ENCODE data around the gene SPOCK3.

DNA sequence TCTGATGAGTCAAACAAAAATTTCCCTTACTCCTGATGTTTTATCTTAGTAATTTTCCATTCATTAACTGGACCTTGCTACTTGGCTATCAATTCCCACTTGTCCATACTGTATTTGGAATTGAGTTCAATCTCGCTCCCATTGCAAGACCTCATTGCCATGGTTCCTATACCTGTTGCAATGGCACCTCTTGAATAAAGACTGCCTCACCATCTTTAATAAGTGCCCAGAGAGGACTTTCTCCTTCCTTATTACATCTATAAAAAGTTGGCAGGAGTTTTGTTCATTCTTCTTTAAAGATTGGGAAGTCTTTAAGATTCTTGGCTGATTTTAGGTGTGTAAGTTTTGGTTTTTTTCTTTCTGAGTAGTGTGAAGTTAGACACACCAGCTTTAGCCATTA is 397.4 kb downstream of the SPOCK3 start:
- TF ChIP-seq, protein P1, sequence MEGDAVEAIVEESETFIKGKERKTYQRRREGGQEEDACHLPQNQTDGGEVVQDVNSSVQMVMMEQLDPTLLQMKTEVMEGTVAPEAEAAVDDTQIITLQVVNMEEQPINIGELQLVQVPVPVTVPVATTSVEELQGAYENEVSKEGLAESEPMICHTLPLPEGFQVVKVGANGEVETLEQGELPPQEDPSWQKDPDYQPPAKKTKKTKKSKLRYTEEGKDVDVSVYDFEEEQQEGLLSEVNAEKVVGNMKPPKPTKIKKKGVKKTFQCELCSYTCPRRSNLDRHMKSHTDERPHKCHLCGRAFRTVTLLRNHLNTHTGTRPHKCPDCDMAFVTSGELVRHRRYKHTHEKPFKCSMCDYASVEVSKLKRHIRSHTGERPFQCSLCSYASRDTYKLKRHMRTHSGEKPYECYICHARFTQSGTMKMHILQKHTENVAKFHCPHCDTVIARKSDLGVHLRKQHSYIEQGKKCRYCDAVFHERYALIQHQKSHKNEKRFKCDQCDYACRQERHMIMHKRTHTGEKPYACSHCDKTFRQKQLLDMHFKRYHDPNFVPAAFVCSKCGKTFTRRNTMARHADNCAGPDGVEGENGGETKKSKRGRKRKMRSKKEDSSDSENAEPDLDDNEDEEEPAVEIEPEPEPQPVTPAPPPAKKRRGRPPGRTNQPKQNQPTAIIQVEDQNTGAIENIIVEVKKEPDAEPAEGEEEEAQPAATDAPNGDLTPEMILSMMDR (IDR thresholded peaks at IDR 0.05; ENCODE audit: low read depth, low read length, missing input control), result no peak
- TF ChIP-seq, protein P2, sequence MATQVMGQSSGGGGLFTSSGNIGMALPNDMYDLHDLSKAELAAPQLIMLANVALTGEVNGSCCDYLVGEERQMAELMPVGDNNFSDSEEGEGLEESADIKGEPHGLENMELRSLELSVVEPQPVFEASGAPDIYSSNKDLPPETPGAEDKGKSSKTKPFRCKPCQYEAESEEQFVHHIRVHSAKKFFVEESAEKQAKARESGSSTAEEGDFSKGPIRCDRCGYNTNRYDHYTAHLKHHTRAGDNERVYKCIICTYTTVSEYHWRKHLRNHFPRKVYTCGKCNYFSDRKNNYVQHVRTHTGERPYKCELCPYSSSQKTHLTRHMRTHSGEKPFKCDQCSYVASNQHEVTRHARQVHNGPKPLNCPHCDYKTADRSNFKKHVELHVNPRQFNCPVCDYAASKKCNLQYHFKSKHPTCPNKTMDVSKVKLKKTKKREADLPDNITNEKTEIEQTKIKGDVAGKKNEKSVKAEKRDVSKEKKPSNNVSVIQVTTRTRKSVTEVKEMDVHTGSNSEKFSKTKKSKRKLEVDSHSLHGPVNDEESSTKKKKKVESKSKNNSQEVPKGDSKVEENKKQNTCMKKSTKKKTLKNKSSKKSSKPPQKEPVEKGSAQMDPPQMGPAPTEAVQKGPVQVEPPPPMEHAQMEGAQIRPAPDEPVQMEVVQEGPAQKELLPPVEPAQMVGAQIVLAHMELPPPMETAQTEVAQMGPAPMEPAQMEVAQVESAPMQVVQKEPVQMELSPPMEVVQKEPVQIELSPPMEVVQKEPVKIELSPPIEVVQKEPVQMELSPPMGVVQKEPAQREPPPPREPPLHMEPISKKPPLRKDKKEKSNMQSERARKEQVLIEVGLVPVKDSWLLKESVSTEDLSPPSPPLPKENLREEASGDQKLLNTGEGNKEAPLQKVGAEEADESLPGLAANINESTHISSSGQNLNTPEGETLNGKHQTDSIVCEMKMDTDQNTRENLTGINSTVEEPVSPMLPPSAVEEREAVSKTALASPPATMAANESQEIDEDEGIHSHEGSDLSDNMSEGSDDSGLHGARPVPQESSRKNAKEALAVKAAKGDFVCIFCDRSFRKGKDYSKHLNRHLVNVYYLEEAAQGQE (IDR thresholded peaks at IDR 0.05), result no peak
- TF ChIP-seq JUND (IDR thresholded peaks at IDR 0.05), result no peak
- TF ChIP-seq NR2F2 (IDR thresholded peaks at IDR 0.05), result no peak
- TF ChIP-seq, protein P3, sequence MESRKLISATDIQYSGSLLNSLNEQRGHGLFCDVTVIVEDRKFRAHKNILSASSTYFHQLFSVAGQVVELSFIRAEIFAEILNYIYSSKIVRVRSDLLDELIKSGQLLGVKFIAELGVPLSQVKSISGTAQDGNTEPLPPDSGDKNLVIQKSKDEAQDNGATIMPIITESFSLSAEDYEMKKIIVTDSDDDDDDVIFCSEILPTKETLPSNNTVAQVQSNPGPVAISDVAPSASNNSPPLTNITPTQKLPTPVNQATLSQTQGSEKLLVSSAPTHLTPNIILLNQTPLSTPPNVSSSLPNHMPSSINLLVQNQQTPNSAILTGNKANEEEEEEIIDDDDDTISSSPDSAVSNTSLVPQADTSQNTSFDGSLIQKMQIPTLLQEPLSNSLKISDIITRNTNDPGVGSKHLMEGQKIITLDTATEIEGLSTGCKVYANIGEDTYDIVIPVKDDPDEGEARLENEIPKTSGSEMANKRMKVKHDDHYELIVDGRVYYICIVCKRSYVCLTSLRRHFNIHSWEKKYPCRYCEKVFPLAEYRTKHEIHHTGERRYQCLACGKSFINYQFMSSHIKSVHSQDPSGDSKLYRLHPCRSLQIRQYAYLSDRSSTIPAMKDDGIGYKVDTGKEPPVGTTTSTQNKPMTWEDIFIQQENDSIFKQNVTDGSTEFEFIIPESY (IDR thresholded peaks at IDR 0.05), result no peak
- no peak for TF ChIP-seq RAD21 (IDR thresholded peaks at IDR 0.05)
- TF ChIP-seq, protein P4, sequence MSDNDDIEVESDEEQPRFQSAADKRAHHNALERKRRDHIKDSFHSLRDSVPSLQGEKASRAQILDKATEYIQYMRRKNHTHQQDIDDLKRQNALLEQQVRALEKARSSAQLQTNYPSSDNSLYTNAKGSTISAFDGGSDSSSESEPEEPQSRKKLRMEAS (IDR thresholded peaks at IDR 0.05), result no peak
- TF ChIP-seq YY1 (IDR thresholded peaks at IDR 0.05), result no peak

All from liver (tissue), 3 donors.